ENCODE measurements around the gene NEK6. TPM values are rescaled to one million over a fixed set of nuclear protein-coding genes. Genes with fewer than 3 reads are reported as not detected.
A peak's percentile ranks its signal among the peaks of the same experiment; 100 is the strongest.

The NEK6 gene
- total and polyA plus RNA-seq, 9 of the 15 experiments (the other 6 are each of a cell fraction or from before 2014, with no cell fraction given) = 3.1 to 19.0 (median 8.4) TPM

DNA sequence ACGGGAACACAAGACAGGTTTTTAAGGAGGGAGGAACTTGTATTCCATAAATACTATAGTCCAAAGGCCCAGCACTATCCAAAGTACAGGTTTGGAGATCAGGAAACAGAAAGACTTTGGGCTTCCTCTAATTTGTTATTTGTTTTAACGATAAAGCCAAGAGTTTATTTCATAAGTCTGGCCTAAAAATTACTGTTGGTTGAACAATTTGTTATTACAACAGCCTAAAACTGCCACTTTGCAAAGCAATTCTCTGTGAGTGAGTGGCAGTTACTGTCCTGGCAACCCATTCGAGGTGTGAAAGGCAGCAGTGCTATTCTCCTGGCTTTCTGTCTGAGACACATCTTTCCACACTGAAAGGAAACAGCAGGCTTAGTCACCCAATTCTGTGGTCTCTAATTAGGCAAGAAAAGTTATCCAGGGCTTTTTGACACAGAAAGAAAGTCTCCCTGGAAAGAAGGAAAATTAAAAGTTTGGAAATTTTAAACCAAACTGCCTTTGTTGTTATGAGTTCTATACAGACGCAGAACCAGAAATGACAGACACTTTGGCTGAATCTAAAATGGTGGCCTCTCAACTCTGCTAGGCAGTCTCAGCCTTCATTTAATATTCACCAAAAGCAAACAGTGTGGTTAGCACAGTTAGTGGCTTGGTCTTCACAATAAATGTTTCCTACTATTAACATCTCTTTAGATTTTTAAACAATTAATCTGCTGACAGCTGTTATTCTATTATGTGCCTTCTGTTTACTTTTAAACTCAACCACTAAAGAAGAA is 123.6 kb downstream of the NEK6 start:
- H3K9me3 ChIP-seq (replicated peaks; ENCODE audit: control insufficient read depth, insufficient read depth, low read depth, low read length) = no peaks in the 10 kb centered on the region
- FAIRE-seq (no peak), DNase-seq (ENCODE audit: extremely low read depth in 1 of 4, low spot score in 3 of 4) (no peak), ATAC-seq (no peak)
- H3K36me3 ChIP-seq (ENCODE audit: control insufficient read depth, insufficient read depth, low read length) = peaks cover 73% of the 10 kb centered on the region
- no peaks in the 10 kb centered on the region for H3K27me3 ChIP-seq (ENCODE audit: control insufficient read depth in 2 of 2, insufficient read depth in 2 of 2, low read length in 2 of 2)
- TF ChIP-seq, protein P1, sequence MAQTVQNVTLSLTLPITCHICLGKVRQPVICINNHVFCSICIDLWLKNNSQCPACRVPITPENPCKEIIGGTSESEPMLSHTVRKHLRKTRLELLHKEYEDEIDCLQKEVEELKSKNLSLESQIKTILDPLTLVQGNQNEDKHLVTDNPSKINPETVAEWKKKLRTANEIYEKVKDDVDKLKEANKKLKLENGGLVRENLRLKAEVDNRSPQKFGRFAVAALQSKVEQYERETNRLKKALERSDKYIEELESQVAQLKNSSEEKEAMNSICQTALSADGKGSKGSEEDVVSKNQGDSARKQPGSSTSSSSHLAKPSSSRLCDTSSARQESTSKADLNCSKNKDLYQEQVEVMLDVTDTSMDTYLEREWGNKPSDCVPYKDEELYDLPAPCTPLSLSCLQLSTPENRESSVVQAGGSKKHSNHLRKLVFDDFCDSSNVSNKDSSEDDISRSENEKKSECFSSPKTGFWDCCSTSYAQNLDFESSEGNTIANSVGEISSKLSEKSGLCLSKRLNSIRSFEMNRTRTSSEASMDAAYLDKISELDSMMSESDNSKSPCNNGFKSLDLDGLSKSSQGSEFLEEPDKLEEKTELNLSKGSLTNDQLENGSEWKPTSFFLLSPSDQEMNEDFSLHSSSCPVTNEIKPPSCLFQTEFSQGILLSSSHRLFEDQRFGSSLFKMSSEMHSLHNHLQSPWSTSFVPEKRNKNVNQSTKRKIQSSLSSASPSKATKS (CRISPR knock-in tag; IDR thresholded peaks at IDR 0.05) = no peak
- TF ChIP-seq ZNF274 (IDR thresholded peaks at IDR 0.05; ENCODE audit: borderline replicate concordance, low read depth, low read length) (no peak), ZBTB7A (IDR thresholded peaks at IDR 0.05; ENCODE audit: borderline replicate concordance, control insufficient read depth, low read depth, low read length) (no peak), CEBPB (tag; IDR thresholded peaks at IDR 0.05) (no peak), ZNF316 (IDR thresholded peaks at IDR 0.05) (peak; percentile 23; the same call in 1 of the 2 replicates), YBX1 (IDR thresholded peaks at IDR 0.05) (no peak)
- TF ChIP-seq, protein P2, sequence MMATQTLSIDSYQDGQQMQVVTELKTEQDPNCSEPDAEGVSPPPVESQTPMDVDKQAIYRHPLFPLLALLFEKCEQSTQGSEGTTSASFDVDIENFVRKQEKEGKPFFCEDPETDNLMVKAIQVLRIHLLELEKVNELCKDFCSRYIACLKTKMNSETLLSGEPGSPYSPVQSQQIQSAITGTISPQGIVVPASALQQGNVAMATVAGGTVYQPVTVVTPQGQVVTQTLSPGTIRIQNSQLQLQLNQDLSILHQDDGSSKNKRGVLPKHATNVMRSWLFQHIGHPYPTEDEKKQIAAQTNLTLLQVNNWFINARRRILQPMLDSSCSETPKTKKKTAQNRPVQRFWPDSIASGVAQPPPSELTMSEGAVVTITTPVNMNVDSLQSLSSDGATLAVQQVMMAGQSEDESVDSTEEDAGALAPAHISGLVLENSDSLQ (IDR thresholded peaks at IDR 0.05) = no peak
- TF ChIP-seq, protein P3, sequence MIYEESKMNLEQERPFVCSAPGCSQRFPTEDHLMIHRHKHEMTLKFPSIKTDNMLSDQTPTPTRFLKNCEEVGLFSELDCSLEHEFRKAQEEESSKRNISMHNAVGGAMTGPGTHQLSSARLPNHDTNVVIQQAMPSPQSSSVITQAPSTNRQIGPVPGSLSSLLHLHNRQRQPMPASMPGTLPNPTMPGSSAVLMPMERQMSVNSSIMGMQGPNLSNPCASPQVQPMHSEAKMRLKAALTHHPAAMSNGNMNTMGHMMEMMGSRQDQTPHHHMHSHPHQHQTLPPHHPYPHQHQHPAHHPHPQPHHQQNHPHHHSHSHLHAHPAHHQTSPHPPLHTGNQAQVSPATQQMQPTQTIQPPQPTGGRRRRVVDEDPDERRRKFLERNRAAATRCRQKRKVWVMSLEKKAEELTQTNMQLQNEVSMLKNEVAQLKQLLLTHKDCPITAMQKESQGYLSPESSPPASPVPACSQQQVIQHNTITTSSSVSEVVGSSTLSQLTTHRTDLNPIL (CRISPR knock-in tag; IDR thresholded peaks at IDR 0.05) = no peak
- intact Hi-C loops (cut with micrococcal nuclease) (no loop called here), in situ Hi-C loops (cut with MboI) (no loop called here)
- H3K9me1 ChIP-seq (ENCODE audit: control insufficient read depth, insufficient read depth, low read length) = no peaks in the 10 kb centered on the region
- no peak overlapping the region for H3K27ac ChIP-seq (ENCODE audit: extremely low read depth, low read depth, low read length)
- peaks cover 72% of the 10 kb centered on the region for H3K79me2 ChIP-seq (ENCODE audit: control insufficient read depth, insufficient read depth, low read length)
- no peaks in the 10 kb centered on the region for H4K20me1 ChIP-seq (replicated peaks; ENCODE audit: control insufficient read depth, insufficient read depth, low read length)
- TSS peak; percentile 4 for BruUV-seq (replicated peaks)
- ChIA-PET CTCF (ENCODE audit: low intra/inter-chr PET ratio) (no interaction called here), POLR2A (no interaction called here)
- no peak overlapping the region for H2AFZ ChIP-seq (ENCODE audit: low read depth, low read length)
- H3K9ac ChIP-seq (ENCODE audit: insufficient read depth in 1 of 2, low read depth in 2 of 2, low read length in 2 of 2) = no peak overlapping the region
- no peak overlapping the region for H3K4me2 ChIP-seq (ENCODE audit: insufficient read depth, low read length)
- 89% methylated on average over 4 of the region's 4 CpGs for WGBS (ENCODE audit: insufficient coverage, low coverage, missing lambda C conversion rate)
- no peak overlapping the region for H3K4me3 ChIP-seq
- peaks cover 0 to 10% of the 10 kb centered on the region in 2 experiments; a peak in 2 of 5 replicates for H3K4me1 ChIP-seq (replicated peaks in 1 of 2; ENCODE audit: control insufficient read depth in 2 of 2, insufficient read depth in 2 of 2, low read length in 2 of 2)

All from K562 (cell line).